ENCODE data around the gene LCT. TPM values are rescaled to one million over a fixed set of nuclear protein-coding genes. Genes with fewer than 3 reads are reported as not detected.

Gene LCT
- total and polyA plus RNA-seq, 2 of the 4 experiments (the other 2 are of a cell fraction) = under 0.01 TPM; not detected in 1

DNA sequence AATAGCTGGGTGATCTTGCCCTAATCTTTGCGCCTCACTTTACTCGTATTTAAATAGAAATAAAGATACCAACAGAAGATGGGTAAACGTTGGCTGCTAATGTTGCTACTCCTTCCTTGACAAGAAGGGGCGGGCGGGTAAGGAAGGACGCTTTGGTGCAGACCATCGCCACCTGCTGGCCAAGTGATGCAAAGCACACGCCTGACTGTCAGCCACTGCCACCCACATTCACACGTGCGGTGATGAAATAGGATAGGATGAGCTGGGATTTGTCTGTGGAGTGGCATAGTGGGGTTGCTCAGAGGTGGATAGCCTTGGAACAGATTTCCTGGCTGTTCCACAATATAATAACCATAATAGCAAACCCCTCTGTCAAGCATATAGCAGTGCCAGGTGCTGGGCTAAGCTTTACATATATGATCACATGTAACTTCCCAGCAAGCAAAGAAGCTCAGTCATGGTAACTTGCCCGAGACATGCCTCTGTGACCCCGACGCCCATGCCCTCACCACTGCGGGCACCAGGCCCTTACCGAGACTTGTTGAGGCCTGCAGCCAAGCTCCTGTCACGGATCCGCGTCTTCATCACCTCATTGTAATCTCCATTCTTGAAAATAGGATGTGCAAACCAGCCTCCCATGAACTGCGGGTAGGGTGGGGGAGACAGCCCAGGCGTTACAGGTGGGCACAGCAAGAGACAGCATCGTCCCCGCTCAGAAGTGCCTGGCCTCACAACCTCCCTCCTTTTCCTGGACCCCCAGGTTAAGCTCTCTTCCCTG, 39.3 kb downstream of the LCT start:
- peaks cover 3% of the 10 kb centered on the region; the same call in 1 of the 2 replicates for H3K9me3 ChIP-seq (ENCODE audit: control insufficient read depth, insufficient read depth, low read length)
- no peaks in the 10 kb centered on the region for H4K20me1 ChIP-seq (ENCODE audit: insufficient read depth, low read length)
- no peak overlapping the region for H2BK5ac ChIP-seq (ENCODE audit: low read depth, low read length, poor library complexity, severe bottlenecking)
- no peak overlapping the region for H3K56ac ChIP-seq (ENCODE audit: extremely low read depth, insufficient read depth, low read length)
- intact Hi-C loops (cut with micrococcal nuclease) (loop anchor here (1.0 to 5.0 kb wide), 2 partner anchors 793 to 810 kb away; no protein-coding TSS in a partner anchor), in situ Hi-C loops (cut with MboI; ENCODE audit: low sequenced_read_pairs) (no loop called here), dilution Hi-C loops (cut with HindIII; ENCODE audit: low sequenced_read_pairs, unreplicated experiment) (no loop called here)
- POLR2A ChIA-PET (ENCODE audit: unreplicated experiment) = no interaction called here
- no peak overlapping the region for H3K27ac ChIP-seq (ENCODE audit: insufficient read depth, low read length)
- H2AK5ac ChIP-seq (ENCODE audit: low read depth, low read length) = no peak overlapping the region
- CTCF ChIA-PET = interaction anchor here (0.6 to 1.8 kb wide), 12 partner anchors 8 to 809 kb away, joined by 3 to 7 read pairs (median 3); no protein-coding TSS in a partner anchor
- no peak overlapping the region for H4K91ac ChIP-seq (ENCODE audit: insufficient read depth, low read depth, low read length)
- no peak overlapping the region for H3K18ac ChIP-seq (ENCODE audit: low read depth, low read length)
- H3K4ac ChIP-seq (ENCODE audit: low read depth, low read length) = no peak overlapping the region
- no peaks in the 10 kb centered on the region for H3K4me1 ChIP-seq (ENCODE audit: control insufficient read depth, insufficient read depth, low read length)
- no peak overlapping the region for H2BK15ac ChIP-seq (ENCODE audit: low read depth, low read length)
- H4K5ac ChIP-seq (ENCODE audit: low read depth, low read length) = no peak overlapping the region
- WGBS, 2 experiments (ENCODE audit: extremely low coverage in 2 of 2, insufficient read length in 1 of 2) = 13% methylated on average over 3 of the region's 22 CpGs; no CpG with 5 or more reads in 1 of the 2 experiments
- no peaks in the 10 kb centered on the region for H3K79me1 ChIP-seq (ENCODE audit: low read depth in 1 of 2, low read length in 2 of 2)
- no peak overlapping the region for H3K4me2 ChIP-seq (ENCODE audit: low read depth, low read length)
- peak overlapping the region; percentile 35 for H2AK9ac ChIP-seq (replicated peaks; ENCODE audit: low read depth, low read length, poor library complexity)
- 0 out of 2 replicates have a peak overlapping the region, but pooled peaks have one; percentile 22 for H3K14ac ChIP-seq (replicated peaks; ENCODE audit: low read depth, low read length)
- no peak overlapping the region for H3K4me3 ChIP-seq (ENCODE audit: insufficient read depth, low read depth, low read length)
- H3K9me1 ChIP-seq (ENCODE audit: insufficient read depth, low read length) = no peaks in the 10 kb centered on the region
- no peak overlapping the region for H3K9ac ChIP-seq (ENCODE audit: low read depth, low read length)
- no peaks in the 10 kb centered on the region for H3K27me3 ChIP-seq (ENCODE audit: control insufficient read depth, insufficient read depth, low read length)
- peak; percentile 79 for DNase-seq
- H4K8ac ChIP-seq (ENCODE audit: low read depth in 2 of 2, low read length in 2 of 2) = no peak overlapping the region
- no peak overlapping the region; the same call in 1 of the 2 replicates for H3K23ac ChIP-seq (ENCODE audit: low read depth, low read length)
- no TSS peak for BruUV-seq (replicated peaks)
- H2BK120ac ChIP-seq (ENCODE audit: low read depth, low read length) = peak overlapping the region; percentile 53; the same call in 1 of the 2 replicates
- no peak overlapping the region; the same call in 1 of the 2 replicates for H2BK20ac ChIP-seq (ENCODE audit: low read depth, low read length)
- no peaks in the 10 kb centered on the region for H3K36me3 ChIP-seq (ENCODE audit: control insufficient read depth, insufficient read depth, low read length)
- H2AFZ ChIP-seq (replicated peaks; ENCODE audit: low read length, poor library complexity) = peak overlapping the region; percentile 80
- peak; percentile 98 for ATAC-seq (ENCODE audit: low read depth)
- TF ChIP-seq RCOR1 (IDR thresholded peaks at IDR 0.05; ENCODE audit: insufficient replicate concordance, low read length) (no peak), SMC3 (IDR thresholded peaks at IDR 0.05; ENCODE audit: low read depth, low read length) (peak; percentile 61), RFX5 (IDR thresholded peaks at IDR 0.05; ENCODE audit: low read depth, low read length) (no peak), FOS (IDR thresholded peaks at IDR 0.05; ENCODE audit: low read depth, low read length) (0 out of 2 replicates have a peak, but pooled peaks have one; percentile 13), RAD21 (IDR thresholded peaks at IDR 0.05; ENCODE audit: low read length) (peak; percentile 62), CEBPB (IDR thresholded peaks at IDR 0.05; ENCODE audit: low read depth, low read length) (peak; percentile 88), NFE2L2 (IDR thresholded peaks at IDR 0.05; ENCODE audit: low read depth, low read length) (no peak), MAFK (IDR thresholded peaks at IDR 0.05; ENCODE audit: low read depth, low read length) (no peak), MAZ (IDR thresholded peaks at IDR 0.05; ENCODE audit: borderline replicate concordance, low read depth, low read length) (peak; percentile 39; the same call in 1 of the 2 replicates), POLR2A (IDR thresholded peaks at IDR 0.05; ENCODE audit: low read depth, low read length) (no peak), BHLHE40 (IDR thresholded peaks at IDR 0.05; ENCODE audit: low read depth, low read length) (peak; percentile 100), CHD1 (IDR thresholded peaks at IDR 0.05; ENCODE audit: low read depth, low read length) (no peak), MXI1 (IDR thresholded peaks at IDR 0.05; ENCODE audit: borderline replicate concordance, low read depth, low read length) (peak; percentile 84)
- TF ChIP-seq, protein P1, sequence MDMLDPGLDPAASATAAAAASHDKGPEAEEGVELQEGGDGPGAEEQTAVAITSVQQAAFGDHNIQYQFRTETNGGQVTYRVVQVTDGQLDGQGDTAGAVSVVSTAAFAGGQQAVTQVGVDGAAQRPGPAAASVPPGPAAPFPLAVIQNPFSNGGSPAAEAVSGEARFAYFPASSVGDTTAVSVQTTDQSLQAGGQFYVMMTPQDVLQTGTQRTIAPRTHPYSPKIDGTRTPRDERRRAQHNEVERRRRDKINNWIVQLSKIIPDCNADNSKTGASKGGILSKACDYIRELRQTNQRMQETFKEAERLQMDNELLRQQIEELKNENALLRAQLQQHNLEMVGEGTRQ (IDR thresholded peaks at IDR 0.05; ENCODE audit: low read depth, low read length) = peak; percentile 16; the same call in 1 of the 2 replicates
- TF ChIP-seq, protein P2, sequence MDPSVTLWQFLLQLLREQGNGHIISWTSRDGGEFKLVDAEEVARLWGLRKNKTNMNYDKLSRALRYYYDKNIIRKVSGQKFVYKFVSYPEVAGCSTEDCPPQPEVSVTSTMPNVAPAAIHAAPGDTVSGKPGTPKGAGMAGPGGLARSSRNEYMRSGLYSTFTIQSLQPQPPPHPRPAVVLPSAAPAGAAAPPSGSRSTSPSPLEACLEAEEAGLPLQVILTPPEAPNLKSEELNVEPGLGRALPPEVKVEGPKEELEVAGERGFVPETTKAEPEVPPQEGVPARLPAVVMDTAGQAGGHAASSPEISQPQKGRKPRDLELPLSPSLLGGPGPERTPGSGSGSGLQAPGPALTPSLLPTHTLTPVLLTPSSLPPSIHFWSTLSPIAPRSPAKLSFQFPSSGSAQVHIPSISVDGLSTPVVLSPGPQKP (IDR thresholded peaks at IDR 0.05; ENCODE audit: borderline replicate concordance, low read depth, low read length) = no peak

All from IMR-90 (cell line).